ENCODE data around the gene ACER1.

- TF ChIP-seq, protein P1, sequence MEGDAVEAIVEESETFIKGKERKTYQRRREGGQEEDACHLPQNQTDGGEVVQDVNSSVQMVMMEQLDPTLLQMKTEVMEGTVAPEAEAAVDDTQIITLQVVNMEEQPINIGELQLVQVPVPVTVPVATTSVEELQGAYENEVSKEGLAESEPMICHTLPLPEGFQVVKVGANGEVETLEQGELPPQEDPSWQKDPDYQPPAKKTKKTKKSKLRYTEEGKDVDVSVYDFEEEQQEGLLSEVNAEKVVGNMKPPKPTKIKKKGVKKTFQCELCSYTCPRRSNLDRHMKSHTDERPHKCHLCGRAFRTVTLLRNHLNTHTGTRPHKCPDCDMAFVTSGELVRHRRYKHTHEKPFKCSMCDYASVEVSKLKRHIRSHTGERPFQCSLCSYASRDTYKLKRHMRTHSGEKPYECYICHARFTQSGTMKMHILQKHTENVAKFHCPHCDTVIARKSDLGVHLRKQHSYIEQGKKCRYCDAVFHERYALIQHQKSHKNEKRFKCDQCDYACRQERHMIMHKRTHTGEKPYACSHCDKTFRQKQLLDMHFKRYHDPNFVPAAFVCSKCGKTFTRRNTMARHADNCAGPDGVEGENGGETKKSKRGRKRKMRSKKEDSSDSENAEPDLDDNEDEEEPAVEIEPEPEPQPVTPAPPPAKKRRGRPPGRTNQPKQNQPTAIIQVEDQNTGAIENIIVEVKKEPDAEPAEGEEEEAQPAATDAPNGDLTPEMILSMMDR (conservative IDR thresholded peaks at IDR 0.05; ENCODE audit: low read length), result no peak
- no peak for TF ChIP-seq EZH2phosphoT487 (IDR thresholded peaks at IDR 0.05; ENCODE audit: borderline replicate concordance)
Measured at GRCh38 chr19:6378041-6378440, 44.6 kb upstream of the ACER1 start.
